HG02840 (cell line): ENCODE data around the gene ARMC9.

Experiments
- ATAC-seq: cut with Tn5 transposase; IDR thresholded peaks from one replicate; pipeline ENCODE4 v1.9.1; 2021; ENCODE audit warnings: mild to moderate bottlenecking, moderate library complexity, moderate number of reproducible peaks; ENCODE audit not compliant: unreplicated experiment, low FRiP score

Gene ARMC9

DNA sequence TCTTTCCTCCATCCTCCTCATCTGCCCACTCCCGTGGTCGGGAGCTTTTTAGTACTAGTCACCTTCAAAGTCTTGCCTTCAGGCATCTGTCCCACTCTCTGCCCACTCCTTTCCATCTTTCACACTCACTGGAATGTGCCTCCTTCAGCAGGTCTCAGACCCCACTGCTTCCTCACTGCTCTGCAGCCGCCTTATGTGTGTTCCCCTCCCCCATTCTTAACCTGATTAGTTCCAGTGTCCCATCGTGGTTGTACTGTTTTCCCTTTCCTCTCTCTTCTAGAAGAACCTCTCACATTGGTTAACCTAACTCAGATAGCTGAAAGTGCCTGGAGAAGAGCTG lies 3.0 kb downstream of the ARMC9 start:
- ATAC-seq = no peak

DNA sequence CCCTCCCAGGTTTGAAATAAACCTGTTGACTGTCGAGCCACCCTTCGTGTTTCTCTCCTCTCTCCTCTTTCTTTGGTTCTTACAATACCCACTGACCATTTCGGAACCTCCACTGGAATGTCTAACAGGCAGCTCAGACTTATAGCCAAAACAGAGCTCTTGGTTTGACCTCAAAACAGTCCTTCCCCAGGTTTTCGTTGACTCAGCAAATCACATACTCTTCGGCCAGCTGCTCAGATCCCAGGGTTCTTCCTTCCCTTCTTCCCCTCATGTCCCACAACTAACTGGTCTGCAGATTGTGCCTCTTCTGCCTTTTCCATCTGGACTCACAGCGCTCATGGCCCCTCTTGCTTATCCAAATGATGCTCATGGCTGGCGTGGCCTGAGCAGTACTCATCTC lies 4.7 kb downstream of the ARMC9 start:
- ATAC-seq = no peak

GRCh38 chr2:231204146-231204545 lies 5.7 kb downstream of the ARMC9 start:
- ATAC-seq = no peak

- no peak for ATAC-seq
Measured at GRCh38 chr2:231204581-231204980, 6.2 kb downstream of the ARMC9 start.

DNA sequence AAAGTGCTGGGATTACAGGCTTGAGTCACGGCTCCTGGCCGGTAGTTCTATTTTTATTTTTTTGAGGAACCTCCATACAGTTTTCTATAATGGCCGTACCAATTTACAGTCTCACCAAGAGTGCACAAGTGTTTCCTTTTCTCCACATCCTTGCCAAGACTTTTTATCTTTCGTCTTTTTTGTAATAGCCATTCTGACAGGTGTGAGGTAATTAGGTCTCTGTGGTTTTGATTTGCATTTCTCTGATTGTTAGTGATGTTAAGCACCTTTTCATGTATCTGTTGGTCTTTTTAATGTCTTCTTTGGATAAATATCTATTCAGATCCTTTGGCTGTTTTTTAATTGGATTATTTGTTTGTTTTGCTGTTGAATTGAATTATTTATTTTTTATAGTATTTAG lies 9.3 kb downstream of the ARMC9 start:
- ATAC-seq = no peak

DNA sequence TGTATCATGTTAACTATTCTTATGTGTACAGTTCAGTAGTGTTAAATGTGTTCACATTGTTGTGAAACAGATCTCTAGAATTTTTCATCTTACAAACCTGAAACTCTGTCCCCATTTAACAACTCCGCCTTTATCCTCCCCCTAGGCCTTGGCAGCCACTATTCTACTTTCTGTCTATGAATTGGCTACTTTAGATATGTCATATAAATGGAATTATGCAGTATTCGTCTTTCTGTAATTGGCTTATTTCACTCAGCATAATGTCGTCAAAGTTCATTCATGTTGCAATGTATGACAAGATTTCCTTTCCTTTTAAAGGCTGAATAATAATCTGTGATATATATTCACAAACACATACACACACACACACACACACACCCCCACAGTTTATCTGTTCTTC lies 12.4 kb downstream of the ARMC9 start:
- ATAC-seq = no peak

- ATAC-seq = no peak
Measured at GRCh38 chr2:231211486-231211885, 13.1 kb downstream of the ARMC9 start.

DNA sequence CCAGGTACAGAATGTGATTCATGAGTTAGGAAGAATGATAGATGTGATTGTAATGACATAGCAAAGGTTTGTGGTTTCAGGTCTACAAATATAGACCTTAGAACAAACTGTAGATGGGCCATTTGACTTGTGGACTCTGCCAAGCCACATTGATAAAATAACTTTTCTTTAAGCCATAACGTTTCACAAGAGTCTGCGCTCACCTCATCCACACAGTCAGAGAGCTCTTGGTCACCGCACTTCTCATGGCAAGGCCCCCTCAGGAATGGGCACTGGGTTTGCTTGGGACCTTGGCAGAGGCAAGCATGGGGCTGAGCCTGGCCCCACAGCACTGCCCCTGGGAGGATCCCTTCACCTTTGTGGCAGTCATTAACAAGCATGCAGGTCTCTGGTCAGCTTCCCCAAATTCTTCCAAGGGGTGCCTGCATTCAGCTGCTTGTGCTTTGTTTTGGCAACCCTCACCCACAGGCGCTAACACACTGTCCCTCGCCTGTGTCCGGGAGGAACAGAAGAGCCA lies 14.0 kb downstream of the ARMC9 start:
- no peak for ATAC-seq

DNA sequence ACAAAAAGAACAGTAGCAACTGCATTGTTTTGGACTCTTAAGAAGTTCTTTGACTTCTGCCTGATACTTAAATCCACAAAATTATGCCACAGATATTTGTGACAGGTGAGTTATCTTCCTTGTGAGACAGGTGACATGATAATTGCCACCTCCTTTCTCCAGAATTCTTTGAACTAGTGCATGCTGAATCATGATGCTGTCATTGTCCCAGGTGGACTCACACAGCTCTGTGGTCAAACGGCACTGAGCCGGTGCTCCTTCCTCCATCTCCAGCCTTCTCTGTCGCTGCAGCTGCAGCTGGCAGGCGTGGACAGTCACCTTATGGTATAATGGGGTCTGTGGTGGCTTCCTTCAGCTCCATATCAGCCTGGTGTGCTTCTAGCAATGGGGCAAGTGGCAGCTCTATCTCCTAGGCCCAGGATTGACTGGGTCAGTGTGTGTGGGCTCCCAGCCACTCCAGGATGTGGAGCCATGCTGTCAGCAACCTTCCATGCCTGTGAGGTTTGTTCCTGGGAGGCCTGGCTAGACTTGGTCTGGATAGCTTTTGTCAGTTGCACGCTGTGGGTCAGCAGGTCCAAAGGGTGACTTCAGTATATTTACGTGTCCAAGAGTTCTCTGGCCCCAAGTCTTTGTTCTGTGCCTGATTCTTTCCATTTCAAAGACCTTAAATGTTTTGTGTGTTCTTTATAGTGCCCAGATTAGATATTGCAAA lies 15.7 kb downstream of the ARMC9 start:
- ATAC-seq = no peak

DNA sequence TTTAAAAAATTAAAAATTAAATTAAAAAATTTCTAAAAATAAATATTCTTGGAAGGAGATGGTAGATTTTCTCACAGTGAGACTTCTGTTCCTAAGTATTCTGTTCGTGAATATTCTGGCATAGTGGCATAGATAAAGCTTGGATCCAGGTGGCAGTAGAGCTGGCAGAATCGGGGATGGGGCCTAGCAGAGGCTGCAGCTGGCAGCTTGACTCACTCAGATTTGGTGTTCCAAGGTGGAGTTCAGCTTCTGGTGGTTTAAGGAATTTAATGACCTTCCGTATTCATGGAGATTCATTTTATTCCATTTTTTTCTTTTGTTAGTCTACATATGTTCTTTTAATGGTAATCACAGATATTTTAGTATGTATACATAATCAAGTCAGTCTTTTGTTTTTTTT lies 19.9 kb downstream of the ARMC9 start:
- no peak for ATAC-seq

GRCh38 chr2:231219289-231219688 lies 20.9 kb downstream of the ARMC9 start:
- ATAC-seq = no peak

DNA sequence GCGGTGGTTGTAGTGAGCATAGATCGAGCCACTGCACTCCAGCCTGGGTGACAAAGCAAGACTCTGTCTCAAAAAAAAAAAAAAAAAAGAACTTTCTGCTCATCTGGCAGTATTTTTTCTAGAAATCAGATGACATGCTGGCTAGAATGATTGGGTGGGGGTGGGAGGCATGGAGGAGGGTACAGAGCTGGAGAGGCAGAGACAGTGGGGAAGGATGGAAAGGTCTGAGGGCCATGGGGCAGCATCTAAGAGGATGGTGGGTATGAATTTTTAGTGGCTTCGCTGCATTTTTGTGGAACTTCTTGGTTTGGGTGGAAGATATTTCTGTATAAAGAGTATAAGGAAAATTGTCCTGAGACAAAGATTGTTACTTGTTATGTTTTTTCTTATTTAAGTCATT lies 23.3 kb downstream of the ARMC9 start:
- no peak for ATAC-seq

- peak; percentile 56 for ATAC-seq
Measured at GRCh38 chr2:231222318-231223000, 24.0 kb downstream of the ARMC9 start.

- ATAC-seq = no peak
Measured at GRCh38 chr2:231223001-231223375, 24.6 kb downstream of the ARMC9 start.

DNA sequence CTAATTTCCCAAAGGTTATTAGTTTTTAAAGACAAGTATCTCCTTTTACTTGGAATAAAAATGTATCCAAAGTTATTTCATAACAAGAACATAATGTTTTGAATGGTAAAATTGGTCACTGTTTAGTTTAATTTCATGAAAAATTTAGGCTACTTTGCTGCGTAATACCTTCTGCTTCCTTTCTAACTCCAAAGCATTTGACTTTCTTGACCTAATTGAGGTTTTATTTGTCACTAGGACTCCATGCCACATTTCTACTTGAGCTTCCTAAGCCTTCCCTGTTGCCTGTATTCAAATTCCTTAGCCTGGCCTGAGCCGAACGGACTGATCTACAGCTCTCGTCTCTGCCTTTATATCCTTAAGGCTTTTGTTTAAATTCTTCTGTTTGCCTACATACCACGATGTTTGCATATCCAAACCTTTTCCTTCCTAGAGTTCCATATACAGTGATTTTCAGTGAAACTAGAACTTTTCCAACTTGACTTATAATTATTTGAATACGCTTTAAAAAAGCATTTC lies 25.1 kb downstream of the ARMC9 start:
- no peak for ATAC-seq

DNA sequence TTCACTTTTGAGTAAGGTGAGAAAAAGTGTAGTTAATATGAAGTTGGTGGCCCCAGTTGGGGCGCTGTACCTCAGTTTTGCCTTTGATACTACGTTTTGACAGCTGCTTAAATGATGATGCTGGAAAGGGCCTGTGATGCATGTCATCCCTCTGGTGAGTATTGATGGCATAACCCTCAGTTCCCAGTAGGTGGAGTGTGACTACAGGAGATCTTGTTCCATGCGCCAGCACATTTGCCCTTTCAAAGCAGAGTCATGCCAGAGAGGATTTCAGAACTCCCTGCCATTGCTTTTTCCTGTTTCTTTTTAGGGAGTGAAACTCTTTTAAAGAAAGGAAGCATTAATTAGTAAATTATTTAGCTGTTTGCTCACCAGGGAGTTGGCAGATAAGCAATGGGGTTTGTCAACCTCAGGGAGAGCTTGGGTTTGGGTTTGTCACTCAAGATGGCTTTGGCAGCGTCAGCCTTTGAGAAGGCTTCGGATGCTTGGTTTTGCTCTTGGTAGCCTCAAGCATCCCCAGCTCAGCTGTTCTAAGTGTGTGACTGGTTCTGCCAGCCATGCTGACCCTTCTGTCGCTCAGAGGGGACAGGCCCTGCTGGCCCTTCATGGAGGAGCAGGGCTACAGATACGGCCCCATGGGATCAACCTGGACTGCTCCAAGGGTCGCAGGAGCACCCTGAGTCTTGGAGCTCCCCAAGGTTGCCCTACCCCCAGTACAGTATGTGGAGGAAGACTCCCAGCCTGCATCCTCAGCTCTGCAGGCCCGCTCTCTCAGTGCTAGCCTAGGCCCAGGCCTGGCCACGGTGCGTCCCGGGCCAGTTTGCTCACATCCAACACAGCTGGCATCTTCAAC lies 29.1 kb downstream of the ARMC9 start:
- peak; percentile 43 for ATAC-seq

DNA sequence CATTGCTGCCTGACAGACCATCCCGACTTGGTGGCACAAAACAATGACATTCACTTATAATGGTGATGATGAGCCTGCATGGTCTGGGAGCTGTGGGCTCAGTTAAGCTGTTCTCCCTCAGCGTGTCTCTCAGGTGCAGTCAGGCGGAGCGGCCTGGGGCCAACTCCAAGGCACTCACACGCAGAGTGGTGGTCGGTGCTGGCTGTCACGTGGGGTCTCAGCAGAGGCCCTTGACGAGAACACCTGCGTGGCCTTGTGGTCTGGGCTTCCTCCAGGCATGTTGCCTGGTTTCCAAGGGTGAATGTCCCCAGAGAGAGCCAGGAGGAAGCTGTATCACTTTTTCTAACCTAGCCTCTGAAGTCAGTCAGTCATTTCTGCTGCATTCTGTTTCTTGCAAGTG lies 29.8 kb downstream of the ARMC9 start:
- peak; percentile 43 for ATAC-seq

DNA sequence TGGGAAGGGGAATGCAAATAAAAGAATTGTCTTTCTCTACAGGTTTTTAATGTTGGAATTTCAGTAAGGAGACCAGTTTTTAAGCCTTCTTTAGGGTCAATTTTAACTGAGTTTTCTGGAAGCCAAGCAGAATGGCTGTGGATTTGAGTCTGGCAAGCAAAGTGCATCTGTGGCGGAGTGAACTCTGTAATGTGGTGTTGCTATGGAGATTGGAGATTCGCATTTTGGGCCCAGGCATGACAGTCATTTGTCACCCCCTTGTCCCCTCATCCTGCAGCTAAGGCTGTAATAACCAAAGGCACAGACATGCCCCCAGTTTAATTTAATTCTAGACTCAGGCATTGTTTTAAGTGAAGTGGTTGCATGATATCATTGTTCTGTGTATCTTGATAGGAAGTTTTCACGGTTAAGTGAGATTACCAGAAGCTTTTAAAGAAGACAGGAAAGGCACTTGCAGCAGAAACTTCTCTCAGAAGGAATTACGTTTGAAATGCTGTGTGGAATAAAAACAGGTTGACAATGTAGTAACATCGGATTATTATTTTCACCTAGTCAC lies 30.6 kb downstream of the ARMC9 start:
- no peak for ATAC-seq

DNA sequence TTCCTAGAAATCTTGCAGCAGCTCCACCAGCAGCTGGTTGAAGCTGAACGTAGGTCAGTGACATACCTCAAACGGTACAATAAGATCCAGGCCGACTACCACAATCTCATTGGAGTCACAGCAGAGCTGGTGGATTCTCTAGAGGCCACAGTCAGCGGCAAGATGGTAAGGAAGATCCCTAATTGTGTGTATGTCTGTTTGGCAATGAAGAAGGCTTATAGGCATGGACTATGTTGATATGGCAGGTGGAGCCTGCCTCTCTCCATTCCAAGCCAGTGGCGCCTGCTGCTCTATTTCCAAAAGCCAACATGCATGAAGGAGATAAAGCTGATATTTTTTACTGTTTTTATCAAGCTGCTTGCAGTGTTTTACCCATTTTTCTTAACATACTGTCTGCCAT lies 36.8 kb downstream of the ARMC9 start:
- ATAC-seq = no peak

DNA sequence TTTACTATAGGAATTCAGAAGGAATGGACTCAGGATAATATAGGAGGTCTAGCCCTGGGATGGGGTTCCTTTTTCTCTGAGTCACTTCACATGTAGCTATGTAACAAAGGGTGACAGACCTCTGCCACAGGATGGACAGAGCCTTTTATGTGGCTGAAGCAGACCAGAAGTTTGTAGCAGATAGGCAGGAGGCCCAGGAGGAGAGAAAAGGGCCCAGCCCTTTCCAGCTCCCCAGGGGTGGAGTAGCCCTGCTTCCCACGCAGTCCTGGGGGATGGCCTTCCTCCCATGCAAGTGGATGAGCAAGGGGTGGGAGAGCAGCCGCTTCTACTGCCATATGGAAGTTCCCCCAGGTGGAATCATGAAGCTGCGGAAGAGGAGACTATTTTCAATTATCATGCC lies 40.3 kb downstream of the ARMC9 start:
- no peak for ATAC-seq

DNA sequence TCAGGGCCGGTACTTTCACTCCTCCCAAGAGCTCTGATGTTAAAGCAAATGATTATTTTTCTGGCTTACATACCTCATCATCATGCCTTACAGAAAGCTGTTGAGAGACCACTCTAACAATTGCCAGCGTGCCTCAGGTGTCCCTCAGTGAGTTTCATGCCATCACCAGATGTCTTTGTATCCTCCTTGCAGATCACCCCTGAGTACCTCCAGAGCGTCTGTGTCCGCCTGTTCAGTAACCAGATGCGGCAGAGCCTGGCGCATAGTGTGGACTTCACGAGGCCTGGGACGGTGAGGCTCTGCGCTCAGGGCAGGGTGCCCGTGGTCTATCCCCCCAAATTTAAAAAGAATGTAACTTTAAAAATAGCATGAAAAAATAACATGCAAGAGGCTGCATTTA lies 41.3 kb downstream of the ARMC9 start:
- ATAC-seq = no peak
